Dendritic cell treated with granulocyte-macrophage colony-stimulating factor and Interleukin-4, amounts not matched to agents 40 ng/mL and 50 ng/mL, for 4 days (primary cell): Measurements from ENCODE around the gene PDZD2.
"Not testable (repeated sequence)": the region's sequence is repeated elsewhere in the genome, so short reads cannot be mapped to it uniquely, and the experiment has no call there.

Experiments
- H3K27ac Mint-ChIP-seq: one replicate; pipeline ENCODE4 v1.8.0; 2022; ENCODE audit warnings: mild to moderate bottlenecking, mixed read lengths
- H3K27me3 Mint-ChIP-seq: one replicate; pipeline ENCODE4 v1.8.0; 2022; ENCODE audit warnings: mild to moderate bottlenecking, mixed read lengths
- H3K36me3 Mint-ChIP-seq: one replicate; pipeline ENCODE4 v1.8.0; 2022; ENCODE audit warnings: low read depth, mixed read lengths
- H3K4me1 Mint-ChIP-seq: one replicate; pipeline ENCODE4 v1.8.0; 2022; ENCODE audit warnings: low read depth, mixed read lengths
- H3K4me3 Mint-ChIP-seq: one replicate; pipeline ENCODE4 v1.8.0; 2022; ENCODE audit warnings: mild to moderate bottlenecking, moderate library complexity, mixed read lengths
- H3K9me3 Mint-ChIP-seq: one replicate; pipeline ENCODE4 v1.8.0; 2022; ENCODE audit warnings: mixed read lengths
- intact Hi-C: fragments of 100-400 bp; cut with micrococcal nuclease; formaldehyde crosslinking; loops from one replicate; pipeline ENCODE4 v1.15.0; 2022

Gene PDZD2

GRCh38 chr5:31638748-31639418 is at the start of gene PDZD2:
Gene PDZD2, plus strand, starts transcription at chr5:31639131.
- peak within 1 kb of the TSS; percentile 81 for H3K4me3 Mint-ChIP-seq
- no peak within 1 kb of the TSS for H3K27ac Mint-ChIP-seq
- H3K27me3 Mint-ChIP-seq: peaks cover 20% of the 10 kb centered on the region
- intact Hi-C loops: no loop called here
- H3K4me1 Mint-ChIP-seq: peaks cover 6% of the 10 kb centered on the region
- H3K36me3 Mint-ChIP-seq: no peaks in the 10 kb centered on the region
- no peaks in the 10 kb centered on the region for H3K9me3 Mint-ChIP-seq

GRCh38 chr5:31593665-31594064 is 45.3 kb upstream of the PDZD2 start:
- intact Hi-C loops: no loop called here
- no peak overlapping the region for H3K4me3 Mint-ChIP-seq
- no peak overlapping the region for H3K27ac Mint-ChIP-seq

GRCh38 chr5:31596354-31596753 is 42.6 kb upstream of the PDZD2 start:
- H3K27me3 Mint-ChIP-seq: peaks cover 2% of the 10 kb centered on the region
- H3K9me3 Mint-ChIP-seq: no peaks in the 10 kb centered on the region
- intact Hi-C loops: no loop called here
- no peak overlapping the region for H3K27ac Mint-ChIP-seq
- H3K4me3 Mint-ChIP-seq: no peak overlapping the region
- H3K4me1 Mint-ChIP-seq: no peaks in the 10 kb centered on the region
- no peaks in the 10 kb centered on the region for H3K36me3 Mint-ChIP-seq

More at GRCh38 chr5:31593665-31594064, 45.3 kb upstream of the PDZD2 start:
- Mint-ChIP-seq H3K36me3 (no peaks in the 10 kb centered on the region), H3K9me3 (no peaks in the 10 kb centered on the region), H3K27me3 (peaks cover 2% of the 10 kb centered on the region), H3K4me1 (peaks cover 10% of the 10 kb centered on the region)

GRCh38 chr5:31598640-31599611 is 40.0 kb upstream of the PDZD2 start:
- no peaks in the 10 kb centered on the region for H3K36me3 Mint-ChIP-seq
- H3K9me3 Mint-ChIP-seq: no peaks in the 10 kb centered on the region
- intact Hi-C loops: no loop called here
- H3K27me3 Mint-ChIP-seq: peaks cover 2% of the 10 kb centered on the region
- no peaks in the 10 kb centered on the region for H3K4me1 Mint-ChIP-seq
- H3K4me3 Mint-ChIP-seq: no peak overlapping the region
- H3K27ac Mint-ChIP-seq: no peak overlapping the region

DNA sequence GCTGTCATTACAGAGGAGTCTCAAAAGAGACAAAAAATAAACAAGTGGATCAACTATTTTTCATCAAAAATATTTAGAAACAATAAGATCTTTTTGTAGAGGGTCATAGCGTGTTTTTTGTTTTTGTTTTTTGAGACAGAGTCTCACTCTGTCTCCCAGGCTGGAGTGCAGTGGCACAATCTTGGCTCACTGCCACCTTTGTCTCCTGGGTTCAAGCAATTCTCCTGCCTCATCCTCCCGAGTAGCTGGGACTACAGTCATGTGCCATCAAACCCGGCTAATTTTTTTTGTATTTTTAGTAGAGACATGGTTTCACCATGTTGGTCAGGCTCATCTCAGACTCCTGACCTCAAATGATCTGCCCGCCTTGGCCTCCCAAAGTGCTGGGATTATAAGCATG is 36.6 kb upstream of the PDZD2 start:
- H3K27me3 Mint-ChIP-seq, intact Hi-C loops, H3K36me3 Mint-ChIP-seq, H3K27ac Mint-ChIP-seq, H3K4me3 Mint-ChIP-seq, H3K9me3 Mint-ChIP-seq, H3K4me1 Mint-ChIP-seq: not testable (repeated sequence)

DNA sequence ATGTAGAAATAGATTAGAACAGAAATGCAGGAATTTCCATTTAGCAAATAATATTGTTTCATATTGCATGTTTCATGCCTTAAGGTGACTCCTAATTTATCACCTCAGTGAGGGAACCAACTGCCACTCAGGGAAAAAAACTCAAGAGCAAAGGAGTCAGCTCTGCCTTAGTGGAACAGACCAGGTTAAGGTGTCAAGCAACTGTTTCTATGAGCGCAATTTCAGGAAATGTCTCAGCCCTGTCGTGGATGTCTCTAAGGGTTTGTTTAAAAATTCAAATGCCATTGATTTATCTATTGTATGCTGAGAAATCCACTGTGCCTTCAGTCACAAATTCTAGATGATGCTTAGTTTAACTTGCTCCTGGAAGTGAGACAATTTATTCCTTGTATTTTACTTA is 34.7 kb upstream of the PDZD2 start:
- H3K4me3 Mint-ChIP-seq: no peak overlapping the region
- no peaks in the 10 kb centered on the region for H3K9me3 Mint-ChIP-seq
- H3K27me3 Mint-ChIP-seq: no peaks in the 10 kb centered on the region
- intact Hi-C loops: no loop called here
- no peaks in the 10 kb centered on the region for H3K36me3 Mint-ChIP-seq
- H3K4me1 Mint-ChIP-seq: no peaks in the 10 kb centered on the region
- H3K27ac Mint-ChIP-seq: no peak overlapping the region

DNA sequence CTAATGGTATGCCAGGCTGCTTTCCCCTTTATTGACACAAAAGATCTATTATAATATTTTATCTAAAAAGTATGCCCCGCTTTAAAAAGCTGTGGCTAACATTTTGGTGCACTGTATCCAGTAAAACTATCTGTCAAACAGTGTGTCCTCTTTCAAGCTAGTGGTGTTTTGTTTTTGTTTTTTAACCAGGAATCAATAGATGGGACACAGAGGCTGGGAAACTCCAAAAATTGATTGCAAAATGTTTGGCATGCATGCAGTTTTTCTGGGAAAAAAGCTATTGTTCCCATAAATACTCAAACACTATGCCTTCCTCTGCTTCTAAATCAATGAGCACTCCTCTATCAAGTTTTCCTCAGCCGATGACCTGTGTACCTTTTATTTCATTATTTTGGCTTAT is 34.3 kb upstream of the PDZD2 start:
- no peaks in the 10 kb centered on the region for H3K4me1 Mint-ChIP-seq
- H3K36me3 Mint-ChIP-seq: no peaks in the 10 kb centered on the region
- H3K4me3 Mint-ChIP-seq: no peak overlapping the region
- no peak overlapping the region for H3K27ac Mint-ChIP-seq
- H3K9me3 Mint-ChIP-seq: no peaks in the 10 kb centered on the region
- intact Hi-C loops: no loop called here
- H3K27me3 Mint-ChIP-seq: no peaks in the 10 kb centered on the region

GRCh38 chr5:31605920-31606319 is 33.0 kb upstream of the PDZD2 start:
- H3K4me1 Mint-ChIP-seq: no peaks in the 10 kb centered on the region
- no peaks in the 10 kb centered on the region for H3K27me3 Mint-ChIP-seq
- no peaks in the 10 kb centered on the region for H3K36me3 Mint-ChIP-seq
- intact Hi-C loops: no loop called here
- H3K27ac Mint-ChIP-seq: no peak overlapping the region
- H3K4me3 Mint-ChIP-seq: no peak overlapping the region
- H3K9me3 Mint-ChIP-seq: no peaks in the 10 kb centered on the region

DNA sequence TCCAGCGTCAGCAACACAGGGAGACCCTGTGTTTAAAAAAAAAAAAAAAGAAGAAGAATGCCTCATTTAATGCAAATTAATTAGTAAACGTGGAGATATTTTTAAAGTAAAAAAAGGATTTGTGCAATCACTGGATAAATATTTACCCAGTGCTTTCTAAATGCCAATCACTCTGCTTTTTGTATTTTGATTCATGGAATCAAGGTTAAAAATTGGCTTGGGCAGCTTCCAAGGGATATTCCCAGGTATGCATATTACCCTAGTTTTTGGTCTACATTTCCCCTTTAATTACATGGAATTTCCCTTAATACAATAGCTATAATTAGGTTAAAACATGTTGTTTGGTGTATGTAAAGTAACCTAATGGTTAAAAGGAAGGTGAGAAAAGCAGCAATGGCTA is 31.4 kb upstream of the PDZD2 start:
- no peaks in the 10 kb centered on the region for H3K27me3 Mint-ChIP-seq
- no peaks in the 10 kb centered on the region for H3K9me3 Mint-ChIP-seq
- no peak overlapping the region for H3K4me3 Mint-ChIP-seq
- H3K27ac Mint-ChIP-seq: no peak overlapping the region
- H3K36me3 Mint-ChIP-seq: no peaks in the 10 kb centered on the region
- no peaks in the 10 kb centered on the region for H3K4me1 Mint-ChIP-seq
- intact Hi-C loops: no loop called here

DNA sequence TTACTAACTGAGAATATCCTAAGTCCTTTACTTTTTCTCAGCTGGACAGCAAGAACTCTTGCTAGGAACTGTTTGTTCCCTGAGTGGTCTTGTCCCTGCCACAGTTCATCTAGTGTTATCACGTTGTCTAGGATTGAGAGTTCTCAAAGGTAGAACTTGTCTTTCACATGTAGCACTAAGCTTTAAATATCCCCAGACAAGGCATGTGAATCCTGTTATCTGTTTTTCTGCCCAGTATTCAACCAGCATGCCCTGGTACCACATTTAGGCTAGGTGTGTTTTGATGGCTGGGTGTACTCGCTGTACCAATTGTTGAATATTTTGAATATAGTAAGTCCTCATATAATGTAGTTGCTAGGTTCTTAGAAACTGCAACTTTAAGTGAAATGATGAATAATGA is 27.9 kb upstream of the PDZD2 start:
- intact Hi-C loops: no loop called here
- Mint-ChIP-seq H3K9me3 (no peaks in the 10 kb centered on the region), H3K27me3 (no peaks in the 10 kb centered on the region), H3K27ac (no peak overlapping the region), H3K4me1 (no peaks in the 10 kb centered on the region), H3K36me3 (no peaks in the 10 kb centered on the region), H3K4me3 (no peak overlapping the region)

DNA sequence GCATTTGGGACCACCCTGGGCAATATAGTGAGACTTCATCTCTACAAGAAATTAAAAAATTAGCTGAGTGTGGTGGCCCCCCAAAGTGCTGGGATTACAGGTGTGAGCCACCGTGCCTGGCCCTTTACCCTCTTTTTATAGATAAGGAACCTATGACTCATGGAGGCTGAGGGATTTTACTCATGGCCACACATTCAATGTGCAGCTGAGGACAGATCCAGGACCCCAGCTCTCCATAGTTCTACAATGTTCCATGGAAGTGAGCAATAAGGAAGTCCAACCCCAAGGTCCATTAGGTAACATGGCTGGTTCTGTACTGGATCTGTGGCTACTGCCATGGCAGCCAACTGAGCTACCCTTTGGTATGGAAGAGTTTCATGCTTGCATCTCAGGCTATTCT is 25.3 kb upstream of the PDZD2 start:
- H3K4me1 Mint-ChIP-seq: peaks cover 7% of the 10 kb centered on the region
- intact Hi-C loops: no loop called here

DNA sequence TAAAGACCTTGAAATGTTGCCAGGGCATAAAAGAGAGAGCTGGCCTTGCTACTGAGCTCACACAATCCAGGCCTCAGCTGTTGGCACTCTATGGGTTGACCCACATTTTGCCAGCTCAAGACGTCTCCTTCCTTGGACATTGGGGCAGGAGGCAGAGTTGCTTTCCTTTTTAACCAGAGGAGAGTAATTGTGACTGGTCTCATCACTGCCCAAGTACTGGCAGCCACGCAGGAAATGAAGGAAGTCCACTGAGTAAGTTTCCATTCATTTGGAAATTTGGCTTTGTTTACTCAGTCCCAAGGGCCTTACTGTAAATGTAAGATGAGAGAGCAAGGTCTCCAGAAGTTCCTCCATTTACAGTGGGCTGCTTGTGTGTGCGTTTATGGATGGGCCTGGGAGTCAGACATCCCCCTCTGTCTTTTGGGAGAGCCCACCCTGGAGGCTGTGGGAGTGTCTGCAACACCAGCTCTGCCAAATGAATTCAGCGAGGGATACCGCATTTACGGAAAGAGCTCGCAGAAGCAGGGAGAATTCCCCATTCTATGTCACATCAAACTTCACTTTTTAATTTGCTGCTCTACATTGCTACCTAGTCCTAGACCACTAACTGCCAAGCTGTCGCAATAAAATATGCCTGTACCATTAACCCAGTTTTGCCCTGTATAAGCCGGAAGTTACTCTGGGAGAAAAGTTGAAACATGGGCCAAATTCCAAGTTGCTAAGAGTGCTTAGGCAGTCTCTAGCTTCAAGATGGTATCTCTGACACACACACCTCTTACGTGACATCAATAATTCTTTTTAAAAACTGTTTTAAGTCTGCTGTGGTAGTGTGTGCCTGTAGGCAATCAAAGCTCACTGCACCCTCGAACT is 24.5 kb upstream of the PDZD2 start:
- Mint-ChIP-seq H3K36me3 (no peaks in the 10 kb centered on the region), H3K4me1 (peaks cover 9% of the 10 kb centered on the region), H3K27me3 (peaks cover 10% of the 10 kb centered on the region), H3K27ac (no peak overlapping the region), H3K9me3 (no peaks in the 10 kb centered on the region), H3K4me3 (no peak overlapping the region)
- intact Hi-C loops: no loop called here

More for the DNA sequence above, 25.3 kb upstream of the PDZD2 start:
- Mint-ChIP-seq H3K4me3 (no peak overlapping the region), H3K27ac (no peak overlapping the region), H3K27me3 (peaks cover 6% of the 10 kb centered on the region), H3K9me3 (no peaks in the 10 kb centered on the region), H3K36me3 (no peaks in the 10 kb centered on the region)

- H3K9me3 Mint-ChIP-seq: no peaks in the 10 kb centered on the region
- H3K27me3 Mint-ChIP-seq: peaks cover 11% of the 10 kb centered on the region
- H3K4me3 Mint-ChIP-seq: no peak overlapping the region
- no peaks in the 10 kb centered on the region for H3K36me3 Mint-ChIP-seq
- H3K27ac Mint-ChIP-seq: no peak overlapping the region
- peaks cover 9% of the 10 kb centered on the region for H3K4me1 Mint-ChIP-seq
- intact Hi-C loops: no loop called here
Measured at GRCh38 chr5:31617867-31618266, 21.1 kb upstream of the PDZD2 start.

GRCh38 chr5:31620026-31620425 is 18.9 kb upstream of the PDZD2 start:
- Mint-ChIP-seq H3K4me3 (no peak overlapping the region), H3K36me3 (no peaks in the 10 kb centered on the region), H3K27me3 (peaks cover 11% of the 10 kb centered on the region), H3K9me3 (no peaks in the 10 kb centered on the region), H3K27ac (no peak overlapping the region), H3K4me1 (peaks cover 9% of the 10 kb centered on the region)
- intact Hi-C loops: no loop called here
